ENCODE data around the gene ERN1.

Gene ERN1

GRCh38 chr17:64083093-64083492 is 46.9 kb downstream of the ERN1 start:
- DNase-seq = no peak

- DNase-seq = peak; percentile 88
Observed at GRCh38 chr17:64081802-64082799, 47.8 kb downstream of the ERN1 start.

- DNase-seq = no peak
Observed at GRCh38 chr17:64080174-64080618, 49.7 kb downstream of the ERN1 start.

GRCh38 chr17:64077379-64077778 is 52.6 kb downstream of the ERN1 start:
- no peak for DNase-seq

- DNase-seq = no peak
Observed at GRCh38 chr17:64075913-64076312, 54.0 kb downstream of the ERN1 start.

- DNase-seq = no peak
Observed at GRCh38 chr17:64074704-64075426, 55.1 kb downstream of the ERN1 start.

GRCh38 chr17:64073771-64074703 is 55.9 kb downstream of the ERN1 start:
- DNase-seq = no peak

GRCh38 chr17:64071111-64071510 is 58.8 kb downstream of the ERN1 start:
- no peak for DNase-seq

GRCh38 chr17:64070213-64070612 is 59.7 kb downstream of the ERN1 start:
- no peak for DNase-seq

- no peak for DNase-seq
Observed at GRCh38 chr17:64069143-64069542, 60.8 kb downstream of the ERN1 start.

GRCh38 chr17:64067657-64068056 is 62.3 kb downstream of the ERN1 start:
- DNase-seq = no peak

- DNase-seq = peak; percentile 54
Observed at GRCh38 chr17:64066716-64067115, 63.2 kb downstream of the ERN1 start.

- no peak for DNase-seq
Observed at GRCh38 chr17:64065161-64065560, 64.8 kb downstream of the ERN1 start.

GRCh38 chr17:64064331-64064730 is 65.6 kb downstream of the ERN1 start:
- DNase-seq = no peak

- peak; percentile 53 for DNase-seq
Observed at GRCh38 chr17:64063766-64064224, 66.1 kb downstream of the ERN1 start.

GRCh38 chr17:64063088-64063487 is 66.9 kb downstream of the ERN1 start:
- DNase-seq = no peak

GRCh38 chr17:64061178-64061898 is 68.6 kb downstream of the ERN1 start:
- peak; percentile 81 for DNase-seq

GRCh38 chr17:64060331-64060730 is 69.6 kb downstream of the ERN1 start:
- DNase-seq = peak; percentile 31

- no peak for DNase-seq
Observed at GRCh38 chr17:64059756-64060155, 70.2 kb downstream of the ERN1 start.

- DNase-seq = no peak
Observed at GRCh38 chr17:64058621-64059020, 71.3 kb downstream of the ERN1 start.

- DNase-seq = no peak
Observed at GRCh38 chr17:64057701-64058263, 72.2 kb downstream of the ERN1 start.

All from activated CD4-positive, alpha-beta T cell treated with anti-CD3 and anti-CD28 coated beads, Interleukin-2, amount 50 U/mL, for 16 hours (primary cell).